ENCODE data around the gene TBX15.

The TBX15 gene

GRCh38 chr1:119002028-119002686, 14.0 kb upstream of the TBX15 start:
- in situ Hi-C loops (cut with MboI; ENCODE audit: low sequenced_read_pairs) = no loop called here

- in situ Hi-C loops (cut with MboI; ENCODE audit: low sequenced_read_pairs) = no loop called here
These were observed 13.3 kb upstream of the TBX15 start for GRCh38 chr1:119001181-119002027.

GRCh38 chr1:119000371-119001180, 12.4 kb upstream of the TBX15 start:
- in situ Hi-C loops (cut with MboI; ENCODE audit: low sequenced_read_pairs) = no loop called here

- in situ Hi-C loops (cut with MboI; ENCODE audit: low sequenced_read_pairs) = no loop called here
These were observed 11.4 kb upstream of the TBX15 start for GRCh38 chr1:118999348-119000071.

- in situ Hi-C loops (cut with MboI; ENCODE audit: low sequenced_read_pairs) = no loop called here
These were observed 10.0 kb upstream of the TBX15 start for GRCh38 chr1:118998171-118998570.

- in situ Hi-C loops (cut with MboI; ENCODE audit: low sequenced_read_pairs) = no loop called here
These were observed 9.1 kb upstream of the TBX15 start for GRCh38 chr1:118997225-118997624.

GRCh38 chr1:118995312-118996016, 7.3 kb upstream of the TBX15 start:
- in situ Hi-C loops (cut with MboI; ENCODE audit: low sequenced_read_pairs) = no loop called here

GRCh38 chr1:118993700-118994026, 5.5 kb upstream of the TBX15 start:
- in situ Hi-C loops (cut with MboI; ENCODE audit: low sequenced_read_pairs) = no loop called here

- in situ Hi-C loops (cut with MboI; ENCODE audit: low sequenced_read_pairs) = no loop called here
These were observed 4.9 kb upstream of the TBX15 start for GRCh38 chr1:118992868-118993699.

GRCh38 chr1:118992237-118992825, 4.2 kb upstream of the TBX15 start:
- in situ Hi-C loops (cut with MboI; ENCODE audit: low sequenced_read_pairs) = no loop called here

GRCh38 chr1:118991448-118991847, 3.3 kb upstream of the TBX15 start:
- in situ Hi-C loops (cut with MboI; ENCODE audit: low sequenced_read_pairs) = no loop called here

- in situ Hi-C loops (cut with MboI; ENCODE audit: low sequenced_read_pairs) = no loop called here
These were observed 2.5 kb upstream of the TBX15 start for GRCh38 chr1:118990513-118991152.

GRCh38 chr1:118989878-118990378, 1.8 kb upstream of the TBX15 start:
- in situ Hi-C loops (cut with MboI; ENCODE audit: low sequenced_read_pairs) = no loop called here

GRCh38 chr1:118989006-118989815, 1.1 kb upstream of the TBX15 start:
- in situ Hi-C loops (cut with MboI; ENCODE audit: low sequenced_read_pairs) = no loop called here

- in situ Hi-C loops (cut with MboI; ENCODE audit: low sequenced_read_pairs) = no loop called here
These were observed 516 bp downstream of the TBX15 start for GRCh38 chr1:118987468-118988185.

GRCh38 chr1:118986555-118987467, 1.3 kb downstream of the TBX15 start:
- in situ Hi-C loops (cut with MboI; ENCODE audit: low sequenced_read_pairs) = no loop called here

All from HL-60/S4 treated with retinoic acid at 250 ng/mL for 4 days and 3 days (cell line).